Kidney tubule cell (primary cell): ENCODE data around the gene JMJD7.

Experiments used
- DNase-seq: peaks from one replicate; pipeline ENCODE4 v3.0.0-alpha.2; 2018; ENCODE audit warnings: low spot score

JMJD7 gene

DNA sequence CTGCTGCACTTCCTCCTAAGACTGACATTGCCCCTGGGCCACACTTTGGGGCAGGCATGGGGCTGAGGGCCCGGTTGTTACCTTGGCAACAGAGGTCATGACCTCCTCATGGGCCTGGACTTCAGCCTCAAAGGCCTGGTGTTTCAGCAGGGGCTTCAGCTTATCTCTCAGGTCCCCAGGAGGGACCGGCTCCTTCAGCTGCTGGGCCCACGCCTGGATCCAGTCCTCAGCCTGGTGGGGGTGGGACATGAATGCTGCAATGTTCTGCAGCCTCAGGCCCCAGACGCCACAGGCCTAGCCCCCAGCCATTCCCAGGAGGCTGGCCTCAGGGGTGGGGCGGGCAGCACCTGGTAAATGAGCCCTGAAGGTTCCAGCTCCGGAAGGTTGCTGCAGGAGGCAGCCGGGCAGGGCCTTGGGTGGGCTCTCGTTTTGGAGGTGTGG is 38.4 kb downstream of the JMJD7 start:
- DNase-seq: no peak

DNA sequence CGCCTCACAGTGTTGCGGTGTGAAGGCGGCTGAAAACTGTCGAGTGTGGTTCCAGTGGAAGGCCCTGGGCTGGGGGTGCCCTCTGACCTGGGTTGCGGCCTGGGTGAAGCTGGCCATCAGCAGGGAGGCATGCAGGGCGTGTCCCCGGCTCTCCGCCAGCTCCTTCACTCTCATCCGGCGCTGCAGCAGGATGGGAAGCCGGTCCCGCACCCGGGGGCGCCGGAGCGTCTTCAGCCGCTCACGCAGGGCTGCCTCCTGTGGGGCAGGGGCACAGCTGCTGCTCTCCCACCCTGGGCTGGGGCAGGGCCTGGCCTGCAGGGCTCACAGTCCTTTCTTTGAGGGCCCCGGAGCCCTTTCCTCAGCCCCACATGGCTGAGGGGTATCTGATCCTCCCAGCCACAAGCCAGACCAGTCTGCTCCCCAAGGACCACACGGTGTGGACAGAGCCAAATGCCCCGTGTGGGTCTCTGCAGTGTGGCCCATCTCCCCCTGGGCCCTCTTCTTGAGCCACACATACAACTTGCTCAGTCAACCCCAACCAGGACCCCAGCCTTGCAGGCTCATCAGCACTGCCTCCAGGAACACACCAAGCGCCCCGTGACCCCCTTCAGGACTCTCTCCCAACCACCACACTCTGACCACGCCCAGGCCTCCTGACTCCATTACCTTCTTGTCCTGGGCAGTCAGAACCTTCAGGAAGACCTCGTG is 39.1 kb downstream of the JMJD7 start:
- DNase-seq: no peak

DNA sequence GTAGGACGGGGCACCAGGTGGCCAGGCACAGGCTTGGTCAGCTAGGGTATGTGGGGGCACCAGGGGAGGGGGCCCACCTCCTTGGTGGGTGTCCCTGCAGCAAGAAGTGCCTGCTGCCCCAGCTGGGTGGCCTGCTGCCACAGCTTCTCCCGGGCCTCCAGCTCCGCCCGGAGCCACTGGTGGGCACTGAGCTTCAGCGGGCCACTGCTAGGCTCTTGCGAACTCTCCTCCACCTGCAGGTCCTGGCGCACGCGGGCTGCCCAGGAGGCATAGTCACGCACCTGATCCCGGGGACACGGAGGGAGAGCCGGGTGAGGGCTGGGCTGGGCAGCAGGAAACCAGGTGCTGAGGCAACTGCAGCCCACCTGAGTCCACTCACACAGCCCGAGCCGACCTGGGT is 40.4 kb downstream of the JMJD7 start:
- DNase-seq: no peak

DNA sequence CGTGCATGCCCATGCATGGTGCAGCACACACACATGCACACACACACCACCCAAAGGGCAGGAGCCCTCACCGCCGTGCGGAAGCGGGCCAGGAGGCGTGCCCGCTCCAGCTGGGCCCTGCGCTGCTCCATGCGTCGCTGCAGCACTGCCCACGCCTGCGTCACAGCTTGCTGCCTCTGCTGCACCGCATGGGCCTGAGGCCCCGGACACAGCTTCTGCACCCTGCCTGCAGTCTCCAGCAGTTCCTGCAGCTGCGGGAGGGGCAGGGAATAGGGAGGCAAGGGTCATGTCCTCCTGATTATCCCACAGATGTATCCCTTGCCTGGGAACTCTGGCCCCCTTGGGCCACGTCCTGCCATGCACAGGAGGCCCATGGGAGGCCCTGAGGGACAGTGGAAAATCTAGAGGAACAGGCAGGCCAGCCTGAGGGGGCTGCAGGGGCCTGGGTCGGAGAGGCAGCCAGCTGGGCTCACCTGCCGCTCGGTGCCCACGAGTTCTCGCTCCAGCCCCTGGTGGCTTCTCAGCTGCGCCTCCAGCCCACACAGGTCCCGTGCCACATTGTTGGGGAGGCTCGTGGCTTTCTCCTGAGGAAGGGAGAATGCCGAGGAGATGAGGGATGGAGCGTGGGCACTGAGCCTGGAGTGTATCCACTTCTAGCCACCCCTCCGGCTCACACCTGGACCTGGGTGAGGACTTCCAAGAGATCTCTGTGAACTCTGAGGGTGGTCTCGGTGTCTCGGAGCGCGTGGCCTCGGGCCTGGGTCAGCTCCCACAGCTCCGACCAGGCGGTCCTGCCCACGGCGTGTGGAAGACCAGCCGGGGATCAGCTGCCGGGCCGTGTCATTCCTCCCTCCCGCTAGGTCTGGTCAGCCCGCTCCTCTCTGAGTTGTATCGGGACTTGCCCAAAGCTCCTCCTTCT is 42.1 kb downstream of the JMJD7 start:
- DNase-seq: no peak

DNA sequence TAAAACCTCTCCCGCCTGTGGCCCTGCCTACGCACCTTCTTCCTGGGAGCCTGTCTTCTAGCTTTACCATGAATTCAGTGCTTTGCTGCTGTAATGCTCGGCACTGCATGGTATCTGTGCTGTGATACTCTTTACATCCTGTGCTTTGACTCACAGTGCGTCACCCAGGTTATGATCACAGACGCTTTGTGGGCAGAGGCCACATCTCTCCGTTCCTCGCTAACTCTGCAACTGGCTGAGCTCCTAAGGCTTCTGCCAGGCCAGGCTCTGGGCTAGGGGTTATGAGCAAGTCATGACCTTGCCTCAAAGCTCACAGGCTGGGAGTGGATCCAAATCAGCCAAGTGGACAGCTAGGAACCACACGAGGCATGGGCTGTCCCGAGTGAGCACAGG is 42.8 kb downstream of the JMJD7 start:
- DNase-seq: peak; percentile 65

DNA sequence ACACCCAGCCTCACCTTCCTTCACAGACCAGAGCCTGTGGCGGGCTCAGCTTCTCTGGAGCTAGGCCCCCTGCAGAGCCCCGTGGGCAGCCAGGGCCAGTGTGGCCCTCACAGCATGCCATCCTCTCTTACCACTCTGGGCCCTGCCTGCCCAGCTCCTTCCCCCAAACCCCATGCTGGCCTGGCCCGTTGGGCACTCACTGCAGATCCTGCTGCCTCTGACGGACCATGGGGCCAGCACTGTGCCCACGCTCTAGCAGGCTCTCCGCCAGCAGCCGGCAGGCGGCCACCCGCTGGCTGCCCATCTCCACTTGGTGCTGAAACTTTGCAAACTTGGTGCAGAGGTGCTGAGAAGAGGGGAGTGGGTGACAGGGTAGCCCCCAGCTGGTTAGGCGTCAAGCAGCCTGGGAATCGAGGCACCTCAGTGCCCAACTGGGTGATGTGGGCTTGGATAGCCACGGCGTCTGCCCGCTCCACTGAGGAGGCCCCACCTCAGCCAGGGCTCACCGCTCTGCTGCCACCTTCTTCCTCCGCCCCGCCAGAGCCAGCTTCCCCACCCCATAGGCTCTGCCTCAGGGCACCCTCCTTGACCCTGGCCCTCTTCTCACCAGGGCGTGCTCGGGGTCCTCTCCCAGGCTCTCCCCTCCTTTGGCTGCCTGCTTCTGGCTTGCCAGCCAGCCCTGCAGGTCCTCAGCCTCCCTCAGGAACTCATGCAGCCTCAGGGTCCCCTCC is 43.4 kb downstream of the JMJD7 start:
- no peak for DNase-seq

DNA sequence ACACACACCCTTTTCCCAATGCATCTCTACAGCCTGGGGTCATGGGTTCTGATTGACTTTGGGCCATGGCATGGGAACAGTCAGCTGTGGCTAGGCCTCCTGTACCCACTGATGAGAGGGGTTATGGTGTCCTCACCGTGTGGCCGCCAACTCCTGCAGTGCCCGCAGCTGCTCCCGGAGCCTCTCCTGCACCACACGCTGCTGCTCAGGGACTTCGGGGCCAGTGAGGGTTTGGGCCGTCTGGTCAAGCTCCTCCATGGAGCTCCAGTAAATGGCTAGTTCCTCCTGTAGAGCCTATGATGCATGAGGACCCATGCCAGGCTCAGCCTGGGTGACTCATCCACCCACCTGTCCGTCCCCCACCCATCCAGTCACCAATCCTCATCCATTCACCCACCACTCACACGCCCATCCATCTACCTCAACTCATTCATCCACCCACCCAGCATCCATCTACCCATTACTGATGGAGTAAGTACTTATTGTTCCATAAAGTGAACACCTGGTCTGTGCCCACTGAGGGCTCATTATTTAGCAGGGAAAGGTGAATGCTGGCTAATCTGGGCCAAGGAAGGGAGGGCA is 44.4 kb downstream of the JMJD7 start:
- DNase-seq: no peak

DNA sequence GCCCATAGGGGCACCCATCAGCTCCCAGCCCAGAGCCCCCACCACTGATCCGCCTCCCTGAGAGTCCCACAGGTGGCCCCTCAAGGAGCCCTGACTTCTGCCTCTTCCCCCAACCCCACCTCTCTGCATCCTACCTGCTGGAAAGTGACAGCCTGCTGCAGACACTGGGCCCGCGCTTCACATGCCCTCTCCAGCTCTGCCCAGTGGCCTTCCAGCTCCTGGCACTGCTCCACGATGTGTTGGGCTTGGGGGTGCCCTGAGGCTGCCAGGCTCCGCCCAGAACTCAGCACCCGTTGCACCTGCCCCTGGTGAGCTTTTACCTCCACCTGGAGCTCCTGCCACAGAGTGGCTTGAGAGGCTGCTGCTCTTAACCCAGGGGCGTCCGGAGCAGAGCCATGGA is 45.8 kb downstream of the JMJD7 start:
- no peak for DNase-seq

DNA sequence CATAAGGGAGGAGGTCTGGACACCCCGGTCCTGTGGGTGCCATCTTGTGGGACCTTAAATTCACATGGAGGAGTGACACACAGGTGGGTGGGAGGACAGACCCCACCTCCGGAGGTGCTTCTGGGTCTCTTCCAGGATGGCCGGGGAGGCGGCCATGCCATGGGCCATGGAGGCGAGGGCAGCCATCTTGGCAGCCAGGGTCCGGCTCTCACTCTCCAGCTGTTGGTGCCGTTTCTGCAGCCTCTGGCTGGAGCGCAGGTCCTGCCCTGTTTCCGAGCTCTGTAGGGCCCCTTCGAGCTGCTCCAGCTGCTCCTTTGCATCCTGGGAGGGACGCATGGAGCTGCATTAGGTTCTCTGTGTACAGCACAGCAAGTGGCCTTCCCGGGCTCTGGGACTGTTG is 46.8 kb downstream of the JMJD7 start:
- DNase-seq: no peak

DNA sequence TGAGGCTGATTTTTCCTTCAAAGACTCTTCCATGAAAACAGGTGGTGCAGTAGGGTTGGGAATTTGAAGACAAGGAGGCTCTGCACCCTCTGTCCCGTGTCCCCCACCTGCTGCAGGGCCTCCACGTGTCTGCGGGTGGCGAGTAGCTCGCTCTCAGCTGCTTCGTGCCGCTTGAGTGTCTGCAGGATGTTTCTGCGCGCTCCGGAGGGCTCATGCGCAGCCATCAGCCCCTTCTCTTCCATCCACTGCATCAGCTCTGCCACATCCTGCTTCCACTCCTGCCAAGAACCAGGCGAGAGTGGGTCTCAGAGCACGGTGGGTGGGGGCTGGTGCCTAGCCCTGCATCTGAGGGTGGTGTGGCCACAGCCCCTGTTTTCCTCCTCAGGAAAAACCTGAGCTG is 48.1 kb downstream of the JMJD7 start:
- no peak for DNase-seq

DNA sequence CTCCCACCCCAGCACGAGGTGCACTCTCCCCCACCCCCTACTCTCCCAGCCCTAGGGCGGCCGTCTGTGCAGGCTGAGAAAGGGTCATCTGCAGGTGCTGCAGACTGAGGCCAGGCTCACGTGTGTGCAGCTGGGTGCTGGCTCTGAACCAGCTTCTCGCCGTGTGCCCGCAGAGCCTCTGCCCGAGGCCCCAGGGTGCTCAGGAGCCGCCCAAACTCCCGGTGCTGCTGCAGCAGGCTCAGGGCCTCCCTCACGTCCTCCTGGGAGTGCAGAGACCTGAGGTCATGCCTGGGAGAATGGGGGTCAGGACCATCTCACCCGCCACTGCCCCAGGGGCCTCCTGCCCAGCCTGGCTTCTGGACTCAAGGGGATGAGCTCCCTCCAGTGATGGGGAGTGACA is 48.8 kb downstream of the JMJD7 start:
- DNase-seq: no peak

DNA sequence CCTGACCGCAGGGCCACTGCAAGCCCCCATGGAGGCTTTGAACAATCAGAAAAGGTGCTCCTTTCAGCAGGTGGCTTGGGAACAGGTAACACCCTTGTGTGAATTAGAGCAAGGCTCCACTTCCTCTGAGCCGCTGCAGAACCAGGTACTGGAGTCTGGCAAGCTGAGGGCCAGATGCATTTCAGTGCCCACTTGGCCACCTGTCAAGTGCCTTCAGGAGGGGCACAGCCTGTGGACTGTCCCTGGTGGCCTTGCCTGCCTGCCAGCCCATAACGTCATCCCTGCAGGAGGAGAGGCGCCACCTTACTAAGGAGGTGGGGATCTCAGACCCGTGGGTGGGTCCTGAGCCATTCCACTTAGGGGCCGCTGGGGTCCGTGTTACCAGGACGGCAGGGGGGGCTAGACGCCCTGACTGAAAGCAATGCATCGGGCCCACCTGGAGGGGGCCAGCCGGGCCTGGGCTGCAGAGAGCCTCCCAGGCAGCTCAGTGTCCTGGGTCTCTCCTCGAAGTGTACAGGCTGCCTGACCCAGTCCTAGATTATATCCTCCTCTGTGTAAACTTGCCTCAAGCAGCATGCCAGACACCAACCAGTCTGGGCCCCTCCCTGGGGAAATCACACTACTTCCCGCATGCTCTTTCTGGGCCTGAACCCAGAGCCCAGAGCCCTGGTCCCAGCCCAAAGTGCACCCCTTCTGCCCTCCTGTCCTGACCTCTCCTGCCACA is 49.9 kb downstream of the JMJD7 start:
- no peak for DNase-seq

DNA sequence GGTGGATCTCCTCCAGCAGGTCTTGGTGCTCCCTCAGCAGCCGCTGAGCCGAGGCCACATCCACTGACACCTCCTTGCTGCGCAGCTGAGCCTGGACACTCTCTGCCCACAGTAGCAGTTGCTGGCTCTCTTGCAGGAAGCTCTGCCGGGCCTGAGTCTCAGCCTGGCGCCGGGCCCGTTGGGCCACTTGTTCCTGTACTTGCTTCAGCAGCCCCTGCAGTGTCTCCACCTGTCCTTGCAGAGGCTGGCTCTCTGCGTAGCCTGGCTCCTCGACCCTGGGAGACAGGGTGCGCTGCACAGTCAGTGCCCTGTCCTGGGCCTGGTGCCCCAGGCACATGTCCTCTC is 50.4 kb downstream of the JMJD7 start:
- DNase-seq: no peak

DNA sequence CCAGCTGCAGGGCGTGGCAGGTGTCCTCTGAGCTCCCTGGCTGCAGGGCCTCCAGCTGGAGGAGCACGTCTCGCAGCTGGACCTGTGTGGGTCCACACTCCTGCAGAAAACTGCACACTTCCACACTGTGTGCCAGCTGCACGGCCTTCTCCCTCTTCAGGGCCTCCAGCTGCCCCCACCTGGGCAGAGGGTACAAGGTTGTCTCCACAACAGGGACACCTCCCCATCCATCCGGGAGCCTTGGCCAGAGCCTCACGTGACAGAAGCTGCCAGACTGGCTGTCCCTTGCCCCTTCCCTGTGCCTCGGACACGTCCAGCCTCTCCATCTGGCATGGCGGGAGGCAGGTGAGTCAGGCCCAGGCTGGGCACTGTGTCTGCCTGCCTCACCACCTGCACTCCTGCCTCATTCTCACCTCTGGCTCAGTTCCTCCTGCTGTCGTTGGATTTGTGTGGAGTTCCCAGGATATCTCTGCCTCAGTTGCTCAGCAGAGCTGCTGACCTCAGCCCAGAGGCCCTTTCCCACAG is 51.5 kb downstream of the JMJD7 start:
- no peak for DNase-seq

DNA sequence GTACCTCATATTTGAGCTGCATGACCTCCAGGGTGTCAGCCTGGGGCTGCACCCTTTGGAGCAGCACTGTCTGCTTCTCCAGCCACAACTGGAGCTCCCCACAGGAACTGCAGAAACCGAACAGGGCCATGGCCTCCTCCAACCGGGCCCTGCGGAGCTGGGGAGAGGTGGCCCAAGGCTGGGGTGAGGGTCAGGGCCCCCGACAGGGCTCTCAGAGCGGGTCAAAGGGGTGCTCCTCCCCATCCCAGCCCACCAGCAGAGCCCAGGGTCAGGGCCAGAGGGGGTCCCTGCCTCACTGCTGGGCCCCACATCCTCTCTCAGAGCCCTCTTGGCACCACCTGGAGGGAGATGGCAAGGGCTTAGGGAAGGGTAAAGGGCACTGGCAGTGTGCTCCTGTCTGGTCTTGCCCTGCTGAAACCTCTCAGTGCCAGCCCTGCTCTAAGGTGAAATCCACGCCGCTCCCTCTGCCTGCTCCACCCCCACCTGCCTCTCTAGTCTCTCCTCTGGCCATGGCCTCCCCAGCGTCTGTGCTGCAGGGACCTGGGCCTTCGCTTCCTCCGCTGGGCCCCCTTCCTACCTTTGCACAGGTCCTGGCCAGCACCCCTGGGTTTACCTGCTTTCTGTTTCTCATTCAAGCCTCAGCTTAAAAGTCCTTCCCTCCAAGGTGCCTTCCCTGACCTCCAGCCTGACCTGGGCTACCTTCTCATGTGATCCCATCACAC is 52.4 kb downstream of the JMJD7 start:
- no peak for DNase-seq

DNA sequence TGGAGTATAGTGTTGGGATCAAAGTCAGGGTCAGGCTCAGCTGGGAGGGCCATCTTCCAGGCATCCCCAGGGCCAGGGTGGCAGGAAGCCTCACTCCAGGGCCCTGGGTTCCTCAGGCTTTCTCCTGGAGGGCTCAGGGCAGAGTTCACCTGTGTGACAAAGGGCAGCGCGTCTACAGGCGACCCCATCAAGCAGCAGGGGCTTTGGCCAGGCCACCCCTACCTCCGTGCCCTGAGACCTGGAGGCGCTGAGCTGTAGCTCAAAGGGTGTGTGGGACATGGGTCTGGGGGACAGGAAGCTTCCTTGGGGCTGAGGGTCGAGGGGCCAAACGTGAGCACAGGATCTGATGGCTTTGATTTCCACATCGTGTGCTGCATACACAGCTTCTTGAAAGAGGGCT is 53.2 kb downstream of the JMJD7 start:
- DNase-seq: no peak

DNA sequence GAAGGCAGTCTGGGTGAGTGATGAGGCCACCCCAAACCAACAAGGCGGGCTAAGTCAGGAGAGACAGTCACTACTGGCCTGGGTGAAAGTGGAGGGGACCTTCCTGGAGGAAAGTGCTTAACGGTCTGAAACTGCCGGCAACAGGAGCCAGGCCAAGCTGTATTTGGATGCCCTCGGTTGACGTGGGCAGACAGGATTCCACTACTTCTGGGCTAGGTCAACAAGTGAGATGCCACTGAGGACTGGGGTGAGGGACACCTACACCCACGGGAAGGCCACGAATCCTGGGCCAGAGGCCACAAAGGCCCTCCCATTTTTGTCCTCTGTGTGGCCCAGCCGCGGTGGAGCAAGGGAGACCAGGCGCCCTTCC is 53.6 kb downstream of the JMJD7 start:
- no peak for DNase-seq

DNA sequence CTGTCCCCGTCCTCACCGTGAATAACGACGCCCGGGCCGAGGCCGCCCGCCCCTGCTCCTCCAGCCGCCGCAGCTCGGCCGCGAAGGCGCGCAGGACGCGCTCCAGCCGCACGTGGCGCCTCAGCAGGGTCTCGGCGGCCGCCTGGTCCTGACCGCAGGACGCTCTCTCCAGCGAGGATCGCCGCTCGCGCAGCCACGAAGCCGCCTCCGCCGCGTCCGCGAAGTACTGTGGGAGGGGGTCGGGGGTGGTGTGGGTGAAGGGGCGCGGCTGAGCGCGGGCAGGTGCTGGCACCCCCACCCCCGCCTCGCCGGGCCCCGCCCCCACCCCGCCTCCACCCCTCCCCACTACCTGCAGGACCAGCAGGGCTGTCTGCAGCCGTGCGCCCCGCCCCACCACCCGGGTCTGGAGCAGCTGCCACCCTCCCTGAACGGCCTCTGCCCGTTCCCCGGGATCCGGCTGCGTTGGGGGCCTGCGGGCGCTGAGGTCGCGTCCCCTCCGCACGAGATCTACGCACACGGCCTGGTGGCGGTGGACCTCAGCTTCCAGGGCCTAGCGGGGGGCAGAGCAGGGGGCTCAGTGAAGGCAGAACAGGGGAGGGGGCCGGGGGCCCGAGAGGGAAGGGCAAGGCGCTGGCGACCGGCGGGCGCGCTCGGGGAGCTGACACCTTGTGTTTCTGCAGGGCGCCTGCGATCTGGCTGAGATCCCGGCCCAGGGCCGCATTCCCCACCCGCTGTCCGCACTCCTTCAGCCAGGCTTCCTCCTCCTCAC is 54.2 kb downstream of the JMJD7 start:
- DNase-seq: peak; percentile 14

DNA sequence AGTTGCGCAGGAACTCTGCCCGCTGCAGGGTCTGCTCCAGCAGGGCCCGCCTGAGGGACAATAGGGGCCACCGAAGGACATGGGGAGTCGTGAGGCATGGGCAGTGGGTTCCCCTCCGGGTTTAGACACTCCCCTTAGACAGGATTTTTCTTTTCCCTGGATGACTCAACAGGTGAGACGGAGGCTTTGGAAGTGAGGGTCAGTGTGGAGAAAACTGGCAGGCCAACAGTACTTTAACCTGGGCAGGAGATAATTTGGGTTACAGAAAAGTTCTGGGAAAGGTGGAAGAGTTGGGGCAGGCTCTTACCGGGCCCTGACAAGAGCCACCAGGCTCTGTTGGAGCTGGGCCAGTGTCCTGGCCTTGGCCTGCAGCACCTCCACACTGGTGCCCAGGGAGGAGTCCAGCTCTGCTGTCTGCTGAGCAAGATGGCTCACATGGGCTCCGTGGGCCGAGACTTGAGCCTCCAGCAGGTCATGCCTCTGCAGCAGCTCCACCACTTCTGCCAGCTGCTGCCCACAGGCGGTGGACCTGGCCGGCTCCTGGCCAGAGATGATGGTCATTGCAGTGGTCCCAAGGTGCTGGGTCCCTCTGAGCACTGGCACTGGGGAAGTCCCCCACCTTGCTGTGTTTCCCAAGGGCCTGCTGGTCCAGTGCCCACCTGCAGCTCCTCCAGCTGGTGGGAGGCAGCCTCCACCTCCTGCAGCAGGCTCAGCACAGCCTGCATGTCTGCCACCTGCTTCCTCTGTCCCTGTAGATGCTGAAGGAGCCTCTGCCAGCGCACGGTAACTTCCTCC is 55.0 kb downstream of the JMJD7 start:
- DNase-seq: peak; percentile 25

DNA sequence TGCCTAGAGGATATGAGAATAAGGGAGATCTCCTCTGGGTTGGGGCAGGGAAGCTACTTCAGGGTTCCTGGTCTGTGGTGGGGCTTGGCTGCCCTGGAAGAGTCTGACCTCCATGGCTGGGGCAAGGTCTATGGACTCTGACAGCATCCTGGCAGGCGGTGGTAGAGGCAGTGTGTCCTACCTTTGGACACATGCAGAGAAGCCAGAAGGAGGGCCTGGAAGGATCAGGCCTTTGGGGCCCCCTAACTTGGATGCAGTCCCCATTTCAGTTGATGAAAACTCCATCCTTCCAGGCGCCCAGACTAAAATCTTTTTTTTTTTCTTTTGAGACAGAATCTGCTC is 55.6 kb downstream of the JMJD7 start:
- no peak for DNase-seq
